CD4-positive, alpha-beta T cell treated with Interleukin-17A for 4 hours (primary cell): ENCODE results near the gene LHPP.
"Not testable (repeated sequence)": the region's sequence is repeated elsewhere in the genome, so short reads cannot be mapped to it uniquely, and the experiment has no call there.

Source experiments
- DNase-seq: peaks from one replicate; pipeline ENCODE4 v3.0.0-alpha.2; 2020; ENCODE audit warnings: mixed read lengths

The LHPP gene

GRCh38 chr10:124461642-124462347 lies at the start of gene LHPP:
LHPP (plus strand) TSS chr10:124461823; CDS start chr10:124461863, 40 bp downstream.
- DNase-seq = peak; percentile 91

GRCh38 chr10:124414076-124414475 lies 47.5 kb upstream of the LHPP start:
- DNase-seq = no peak

GRCh38 chr10:124415210-124415609 lies 46.4 kb upstream of the LHPP start:
- DNase-seq = no peak

- DNase-seq = no peak
Measured at GRCh38 chr10:124416733-124417132, 44.9 kb upstream of the LHPP start.

GRCh38 chr10:124417895-124418725 lies 43.5 kb upstream of the LHPP start:
- peak; percentile 59 for DNase-seq

GRCh38 chr10:124418726-124419501 lies 42.7 kb upstream of the LHPP start, which contains the start of gene OAT:
OAT (minus strand) TSS chr10:124418923; CDS start chr10:124412171, 6,752 bp downstream.
- peak; percentile 98 for DNase-seq

- DNase-seq = peak; percentile 4
Measured at GRCh38 chr10:124419635-124420034, 42.0 kb upstream of the LHPP start.

GRCh38 chr10:124420254-124420653 lies 41.4 kb upstream of the LHPP start:
- no peak for DNase-seq

- no peak for DNase-seq
Measured at GRCh38 chr10:124422742-124423141, 38.9 kb upstream of the LHPP start.

- DNase-seq = no peak
Measured at GRCh38 chr10:124423813-124424212, 37.8 kb upstream of the LHPP start.

GRCh38 chr10:124425227-124425962 lies 36.2 kb upstream of the LHPP start:
- no peak for DNase-seq

GRCh38 chr10:124428207-124428777 lies 33.3 kb upstream of the LHPP start:
- no peak for DNase-seq

GRCh38 chr10:124429576-124429975 lies 32.0 kb upstream of the LHPP start:
- DNase-seq = no peak

- DNase-seq = no peak
Measured at GRCh38 chr10:124430077-124430476, 31.5 kb upstream of the LHPP start.

- no peak for DNase-seq
Measured at GRCh38 chr10:124433461-124433860, 28.2 kb upstream of the LHPP start.

- DNase-seq = not testable (repeated sequence)
Measured at GRCh38 chr10:124435683-124436082, 25.9 kb upstream of the LHPP start.

- DNase-seq = no peak
Measured at GRCh38 chr10:124436191-124436638, 25.4 kb upstream of the LHPP start.

- not testable (repeated sequence) for DNase-seq
Measured at GRCh38 chr10:124441694-124442093, 19.9 kb upstream of the LHPP start.

- no peak for DNase-seq
Measured at GRCh38 chr10:124446830-124447750, 14.5 kb upstream of the LHPP start.

GRCh38 chr10:124447751-124448466 lies 13.7 kb upstream of the LHPP start:
- no peak for DNase-seq
